ENCODE results near the gene TTC1.

TTC1 gene

DNA sequence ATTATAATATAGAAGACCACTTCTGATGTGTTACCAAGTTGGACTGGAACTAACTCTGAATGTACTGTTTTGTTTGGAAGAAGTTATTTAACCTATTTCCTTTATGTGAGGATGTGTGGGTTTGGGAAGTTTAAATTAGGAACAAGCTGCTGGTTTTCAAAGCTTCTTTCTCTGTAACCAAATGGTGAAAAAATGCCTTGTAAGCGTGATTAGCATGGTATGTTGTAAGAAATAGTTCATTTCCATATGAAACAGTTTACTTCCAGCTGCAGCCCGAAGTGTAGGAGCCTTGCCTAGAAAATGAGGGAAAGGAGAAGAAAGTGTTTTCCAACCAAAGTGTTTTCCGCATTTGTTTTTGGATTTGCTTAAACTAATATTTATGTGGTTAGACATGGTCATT, 36.0 kb downstream of the TTC1 start:
- peak; percentile 51 for DNase-seq (ENCODE audit: low read depth)
- no peak overlapping the region for H3K4me3 ChIP-seq (ENCODE audit: low read length)
- TF ChIP-seq, protein P1, sequence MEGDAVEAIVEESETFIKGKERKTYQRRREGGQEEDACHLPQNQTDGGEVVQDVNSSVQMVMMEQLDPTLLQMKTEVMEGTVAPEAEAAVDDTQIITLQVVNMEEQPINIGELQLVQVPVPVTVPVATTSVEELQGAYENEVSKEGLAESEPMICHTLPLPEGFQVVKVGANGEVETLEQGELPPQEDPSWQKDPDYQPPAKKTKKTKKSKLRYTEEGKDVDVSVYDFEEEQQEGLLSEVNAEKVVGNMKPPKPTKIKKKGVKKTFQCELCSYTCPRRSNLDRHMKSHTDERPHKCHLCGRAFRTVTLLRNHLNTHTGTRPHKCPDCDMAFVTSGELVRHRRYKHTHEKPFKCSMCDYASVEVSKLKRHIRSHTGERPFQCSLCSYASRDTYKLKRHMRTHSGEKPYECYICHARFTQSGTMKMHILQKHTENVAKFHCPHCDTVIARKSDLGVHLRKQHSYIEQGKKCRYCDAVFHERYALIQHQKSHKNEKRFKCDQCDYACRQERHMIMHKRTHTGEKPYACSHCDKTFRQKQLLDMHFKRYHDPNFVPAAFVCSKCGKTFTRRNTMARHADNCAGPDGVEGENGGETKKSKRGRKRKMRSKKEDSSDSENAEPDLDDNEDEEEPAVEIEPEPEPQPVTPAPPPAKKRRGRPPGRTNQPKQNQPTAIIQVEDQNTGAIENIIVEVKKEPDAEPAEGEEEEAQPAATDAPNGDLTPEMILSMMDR (conservative IDR thresholded peaks at IDR 0.05; ENCODE audit: low read length): no peak

DNA sequence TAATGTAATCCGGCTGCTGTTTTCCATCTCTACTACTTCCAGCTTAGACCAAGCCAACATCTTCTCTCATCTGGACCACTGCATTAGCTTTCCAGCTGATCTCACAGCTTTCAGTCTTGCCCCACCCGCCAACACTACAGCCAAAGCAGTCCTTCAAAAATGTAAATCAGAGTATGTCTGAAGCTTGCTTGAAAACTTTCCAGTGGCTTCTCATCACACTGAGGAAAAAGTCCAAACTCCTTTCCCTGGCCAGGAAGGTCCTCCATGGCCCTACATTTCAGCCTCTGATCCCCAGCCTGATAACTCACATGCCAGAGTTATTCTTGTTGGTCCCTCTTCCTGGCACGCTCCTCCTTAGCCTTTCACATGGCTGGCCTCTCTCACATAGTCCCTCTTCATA, 38.5 kb downstream of the TTC1 start:
- no peak overlapping the region for H3K4me3 ChIP-seq (ENCODE audit: low read length)
- peak; percentile 46 for DNase-seq (ENCODE audit: low read depth)
- TF ChIP-seq, protein P1 (conservative IDR thresholded peaks at IDR 0.05; ENCODE audit: low read length): no peak

DNA sequence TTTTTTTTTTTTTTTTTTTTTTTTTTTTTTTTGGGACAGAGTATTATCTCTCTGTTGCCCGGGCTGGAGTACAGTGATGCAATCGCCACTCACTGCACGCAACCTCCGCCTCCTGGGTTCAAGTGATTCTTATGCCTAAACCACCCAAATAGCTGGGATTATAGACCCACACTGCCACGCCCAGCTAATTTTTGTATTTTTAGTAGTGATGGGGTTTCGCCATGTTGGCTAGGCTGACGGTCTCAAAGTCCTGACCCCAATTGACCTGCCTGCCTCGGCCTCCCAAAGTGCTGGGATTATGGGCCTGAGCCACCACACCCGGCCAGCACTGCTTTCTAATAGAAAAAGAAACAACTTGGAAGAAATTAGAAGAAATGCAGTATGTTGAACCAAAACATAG, 39.2 kb downstream of the TTC1 start:
- TF ChIP-seq, protein P1 (conservative IDR thresholded peaks at IDR 0.05; ENCODE audit: low read length): no peak
- H3K4me3 ChIP-seq (ENCODE audit: low read length): no peak overlapping the region
- DNase-seq (ENCODE audit: low read depth): peak; percentile 50

DNA sequence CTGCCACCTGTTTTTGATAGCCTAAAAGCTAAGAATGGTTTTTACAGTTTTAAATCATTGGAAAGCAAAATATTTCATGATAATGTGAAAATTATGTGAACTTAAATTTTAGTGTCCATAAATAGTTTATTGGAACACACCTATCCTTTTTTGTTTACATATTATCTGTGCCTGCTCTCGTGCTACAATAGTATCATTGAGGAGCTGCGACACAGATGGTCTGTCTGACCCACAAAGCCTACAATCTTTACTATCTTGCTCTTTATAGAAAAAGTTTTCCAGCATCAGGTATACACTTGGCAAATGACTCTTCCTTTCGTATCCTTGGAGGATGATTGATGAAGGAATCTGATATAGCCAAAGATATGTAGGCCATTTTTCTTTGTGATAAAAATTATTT, 40.2 kb downstream of the TTC1 start:
- DNase-seq (ENCODE audit: low read depth): no peak
- no peak overlapping the region for H3K4me3 ChIP-seq (ENCODE audit: low read length)
- TF ChIP-seq, protein P1 (conservative IDR thresholded peaks at IDR 0.05; ENCODE audit: low read length): no peak

DNA sequence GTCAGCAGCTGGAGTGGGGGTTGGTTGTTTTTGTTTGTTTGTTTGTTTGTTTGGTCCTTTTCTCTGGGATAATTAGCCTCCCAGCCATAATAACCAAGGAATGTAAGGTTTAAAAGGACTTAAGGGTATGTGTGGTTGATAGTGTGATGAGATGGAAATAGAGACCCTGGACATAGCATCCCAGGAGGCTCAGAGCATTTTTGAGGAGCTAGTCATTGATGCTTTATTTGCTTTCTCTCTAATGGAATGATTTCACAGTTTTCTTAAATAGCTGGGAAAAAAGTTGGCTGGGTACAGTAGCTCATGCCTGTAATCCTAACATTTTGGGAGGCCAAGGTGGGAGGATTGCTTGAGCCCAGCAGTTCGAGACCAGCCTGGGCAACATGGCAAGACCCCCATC, 45.1 kb downstream of the TTC1 start:
- no peak overlapping the region for H3K4me3 ChIP-seq (ENCODE audit: low read length)
- TF ChIP-seq, protein P1 (conservative IDR thresholded peaks at IDR 0.05; ENCODE audit: low read length): no peak
- peak; percentile 30 for DNase-seq (ENCODE audit: low read depth)

DNA sequence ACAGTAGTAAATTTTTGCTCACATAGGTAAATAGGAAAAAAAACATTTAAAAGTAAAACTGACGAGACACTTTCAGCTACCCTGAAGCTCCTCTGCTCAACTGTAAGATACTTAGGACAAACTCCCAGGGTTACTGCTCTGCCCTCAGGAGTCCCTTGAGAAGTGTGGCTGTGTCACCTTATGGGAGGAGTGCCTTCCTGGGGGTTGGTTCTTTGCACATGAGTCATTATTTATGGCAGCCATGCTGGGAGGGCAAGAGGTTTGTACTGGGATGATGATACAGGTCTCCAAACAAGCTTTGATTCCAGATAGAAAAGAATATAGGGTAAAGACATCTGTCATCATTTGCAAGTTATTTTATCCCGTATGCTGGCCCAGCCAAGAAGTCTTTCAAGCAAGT, 45.9 kb downstream of the TTC1 start:
- TF ChIP-seq, protein P1 (conservative IDR thresholded peaks at IDR 0.05; ENCODE audit: low read length): no peak
- no peak overlapping the region for H3K4me3 ChIP-seq (ENCODE audit: low read length)
- peak; percentile 21 for DNase-seq (ENCODE audit: low read depth)

DNA sequence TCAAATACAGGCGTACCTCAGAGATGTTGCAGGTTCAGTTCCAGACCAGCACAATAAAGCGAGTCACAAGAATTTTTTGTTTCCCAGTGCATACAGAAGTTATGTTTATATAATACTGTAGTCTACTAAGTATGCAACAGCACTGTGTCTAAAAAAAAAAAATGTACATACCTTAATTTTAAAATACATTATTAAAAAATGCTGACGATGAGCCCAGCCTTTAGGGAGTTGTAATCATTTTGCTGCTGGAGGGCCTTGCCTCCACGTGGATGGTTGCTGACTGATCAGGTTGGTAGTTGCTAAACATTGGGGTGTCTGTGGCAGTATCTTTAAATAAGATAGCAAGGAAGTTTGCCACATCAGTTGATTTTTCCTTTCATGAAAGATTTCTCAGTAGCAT, 48.3 kb downstream of the TTC1 start:
- no peak for DNase-seq (ENCODE audit: low read depth)

More for the DNA sequence above, 48.3 kb downstream of the TTC1 start:
- TF ChIP-seq, protein P1 (conservative IDR thresholded peaks at IDR 0.05; ENCODE audit: low read length): no peak
- no peak overlapping the region for H3K4me3 ChIP-seq (ENCODE audit: low read length)

Measured in AG10803 (cell line).